ENCODE measurements around the gene ATP1B3.
"Not testable (repeated sequence)": the region's sequence is repeated elsewhere in the genome, so short reads cannot be mapped to it uniquely, and the experiment has no call there.

ATP1B3 gene

DNA sequence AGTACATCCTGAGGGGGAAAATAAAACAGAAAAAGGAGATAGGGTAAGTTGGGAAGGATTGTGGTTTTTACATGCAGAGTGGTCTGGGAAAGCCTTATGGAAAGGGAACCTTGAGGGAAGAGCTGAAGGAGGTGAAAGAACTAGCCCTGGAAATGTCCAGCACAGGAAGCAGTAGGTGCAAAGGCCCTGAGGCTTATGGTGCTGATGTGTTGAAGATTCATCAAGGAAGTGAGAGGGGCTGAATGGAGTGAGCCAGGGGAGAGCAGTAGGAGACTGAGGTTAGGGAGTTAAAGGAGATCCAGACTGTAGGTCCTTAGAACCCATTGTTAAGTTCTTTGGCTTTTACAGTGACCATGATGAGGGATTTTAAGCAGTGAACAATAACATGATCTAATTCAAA, 33.0 kb downstream of the ATP1B3 start:
- no peak for DNase-seq (ENCODE audit: low read depth)

DNA sequence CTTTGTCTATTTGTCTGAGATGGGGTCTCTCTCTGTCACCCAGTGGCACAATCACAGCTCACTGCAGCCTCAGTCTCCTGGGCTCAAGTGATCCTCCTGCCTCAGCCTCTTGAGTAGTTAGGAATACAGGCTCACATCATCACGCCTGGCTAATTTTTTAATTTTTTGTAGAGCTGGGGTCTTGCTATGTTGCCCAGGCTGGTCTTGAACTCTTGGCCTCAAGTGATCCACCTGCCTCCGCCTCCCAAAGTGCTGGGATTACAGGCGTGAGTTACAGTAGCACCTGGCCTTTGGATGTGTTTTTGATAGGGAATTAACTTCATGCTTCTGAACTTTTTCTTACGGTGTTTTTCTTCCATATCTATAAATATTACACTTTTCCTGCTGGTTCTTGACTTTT, 33.5 kb downstream of the ATP1B3 start:
- not testable (repeated sequence) for DNase-seq (ENCODE audit: low read depth)

DNA sequence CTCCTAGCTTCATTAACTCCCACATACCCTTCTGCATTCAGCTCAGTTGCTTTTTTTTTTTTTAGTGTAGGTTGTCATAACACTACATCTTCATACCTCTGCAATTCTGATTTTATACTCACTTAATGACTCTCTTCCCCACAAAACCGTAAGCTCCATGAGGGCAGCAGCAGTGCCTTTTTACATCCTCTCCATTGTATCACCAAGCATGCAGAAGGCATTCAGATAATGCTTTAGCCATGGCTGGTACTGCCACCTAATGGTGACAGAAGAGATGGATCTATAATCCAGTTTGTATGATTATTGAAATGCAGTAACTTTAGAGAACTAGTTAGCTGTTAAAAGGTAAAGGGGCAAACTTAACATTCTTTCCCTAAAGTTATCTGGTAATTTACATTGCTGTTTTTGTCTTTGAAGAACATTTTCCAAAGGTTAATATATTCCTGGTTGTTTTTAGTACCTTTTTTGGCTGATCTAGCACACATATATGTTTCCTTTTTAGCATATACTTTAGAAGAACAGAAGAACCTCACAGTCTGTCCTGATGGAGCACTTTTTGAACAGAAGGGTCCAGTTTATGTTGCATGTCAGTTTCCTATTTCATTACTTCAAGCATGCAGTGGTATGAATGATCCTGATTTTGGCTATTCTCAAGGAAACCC, 36.8 kb downstream of the ATP1B3 start:
- peak; percentile 39 for DNase-seq (ENCODE audit: low read depth)

- no peak for DNase-seq (ENCODE audit: low read depth)
Measured at GRCh38 chr3:141914311-141914710, 37.9 kb downstream of the ATP1B3 start.

DNA sequence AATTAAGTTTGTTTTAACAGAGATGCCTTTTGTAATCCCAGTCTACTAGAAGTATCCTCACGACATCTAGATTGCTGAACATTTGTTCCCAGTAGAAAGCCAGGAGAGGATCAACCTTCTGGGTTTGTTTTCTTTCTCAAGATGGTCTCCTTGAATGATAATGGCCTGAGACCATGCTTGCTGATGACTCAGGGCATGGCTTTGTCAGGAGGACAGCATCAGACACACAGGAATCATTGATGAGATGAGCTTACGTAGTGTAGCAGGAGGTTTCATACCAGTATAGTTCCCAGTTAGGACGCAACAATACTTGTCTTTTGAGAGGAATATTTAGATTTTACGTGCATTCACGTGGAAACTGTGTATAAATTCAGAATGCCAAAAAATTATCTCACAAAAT, 38.6 kb downstream of the ATP1B3 start:
- DNase-seq (ENCODE audit: low read depth): no peak

- no peak for DNase-seq (ENCODE audit: low read depth)
Measured at GRCh38 chr3:141915766-141916165, 39.3 kb downstream of the ATP1B3 start.

- DNase-seq (ENCODE audit: low read depth): no peak
Measured at GRCh38 chr3:141920701-141921100, 44.3 kb downstream of the ATP1B3 start.

DNA sequence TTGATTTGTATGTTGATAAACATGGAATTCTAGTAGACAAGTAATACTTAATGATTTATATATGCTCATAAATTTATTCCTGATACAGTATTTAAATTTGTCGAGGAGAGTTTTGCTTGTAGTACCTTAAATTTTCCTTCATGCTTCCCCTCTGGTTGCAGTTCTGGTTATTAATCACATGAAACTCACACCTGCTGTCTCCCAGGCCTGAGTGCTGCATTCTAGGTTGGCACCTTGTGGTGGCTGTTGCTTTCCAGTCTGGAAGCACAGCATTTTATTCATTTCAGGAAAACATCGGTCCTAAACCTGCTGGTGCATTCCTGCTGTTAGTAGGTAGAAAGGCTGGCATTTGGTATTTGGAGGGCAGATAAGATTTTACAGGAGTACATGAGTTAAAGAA, 44.9 kb downstream of the ATP1B3 start:
- DNase-seq (ENCODE audit: low read depth): no peak

DNA sequence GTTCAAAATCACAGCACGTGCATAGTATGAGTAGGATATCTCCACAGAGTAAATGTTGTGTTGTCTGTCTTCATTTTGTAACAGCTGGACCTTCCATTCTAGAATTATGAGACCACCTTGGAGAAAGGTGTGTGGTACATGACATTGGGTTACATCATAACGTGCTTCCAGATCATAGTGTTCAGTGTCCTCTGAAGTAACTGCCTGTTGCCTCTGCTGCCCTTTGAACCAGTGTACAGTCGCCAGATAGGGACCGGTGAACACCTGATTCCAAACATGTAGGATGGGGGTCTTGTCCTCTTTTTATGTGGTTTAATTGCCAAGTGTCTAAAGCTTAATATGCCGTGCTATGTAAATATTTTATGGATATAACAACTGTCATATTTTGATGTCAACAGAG, 49.2 kb downstream of the ATP1B3 start:
- not testable (repeated sequence) for DNase-seq (ENCODE audit: low read depth)

DNA sequence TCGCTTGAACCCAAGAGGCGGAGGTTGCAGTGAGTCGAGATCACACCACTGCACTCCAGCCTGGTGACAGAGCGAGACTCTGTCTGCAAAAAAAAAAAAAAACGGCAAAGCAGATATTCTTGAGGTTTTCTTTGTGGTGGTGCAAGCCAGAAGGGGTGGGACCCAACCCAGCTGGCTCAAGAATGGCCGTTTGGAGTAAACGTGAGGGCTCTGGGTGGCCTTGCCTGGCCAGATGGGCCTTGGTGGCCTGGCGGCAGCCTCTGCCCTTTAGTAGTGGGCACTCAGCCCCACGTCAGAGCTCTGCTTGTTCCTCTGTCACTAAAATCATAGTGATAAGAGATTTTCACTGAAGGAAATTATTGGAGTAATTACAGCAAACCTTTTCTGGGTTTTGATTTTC, 50.5 kb downstream of the ATP1B3 start:
- DNase-seq (ENCODE audit: low read depth): no peak

- DNase-seq (ENCODE audit: low read depth): no peak
Measured at GRCh38 chr3:141928631-141929270, 52.3 kb downstream of the ATP1B3 start.

DNA sequence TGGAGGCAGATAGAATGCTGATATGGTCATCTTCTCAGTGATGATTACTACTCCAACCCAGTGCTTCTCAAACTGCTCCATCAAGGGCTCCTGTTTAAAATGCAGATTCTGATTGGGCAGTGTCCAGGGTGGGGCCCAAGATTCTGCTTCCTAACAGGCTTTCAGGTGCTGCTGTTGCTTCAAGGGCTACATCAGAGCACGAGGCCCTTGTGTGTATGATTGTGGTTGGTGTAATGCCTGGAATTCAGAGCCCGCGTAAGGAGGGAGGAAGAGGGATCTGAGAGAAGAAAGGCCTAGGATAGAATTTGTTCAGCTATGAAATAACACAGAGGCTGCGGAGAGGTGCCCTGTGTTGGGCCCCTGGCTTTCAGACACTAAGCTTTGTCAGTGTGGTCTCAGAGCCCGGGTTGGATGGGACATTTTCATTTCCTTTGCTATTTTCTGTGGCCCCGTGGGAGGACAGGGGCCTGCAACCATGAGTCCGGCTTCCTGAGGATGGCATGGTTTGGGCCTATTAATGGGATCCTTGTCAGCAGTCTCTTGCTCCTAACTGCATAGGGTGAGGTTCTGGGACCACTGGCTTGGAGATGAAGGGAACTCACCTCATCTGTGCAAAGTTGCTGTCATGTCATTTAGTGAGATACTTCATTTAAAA, 53.0 kb downstream of the ATP1B3 start:
- DNase-seq (ENCODE audit: low read depth): no peak

- DNase-seq (ENCODE audit: low read depth): no peak
Measured at GRCh38 chr3:141930801-141931200, 54.4 kb downstream of the ATP1B3 start.

DNA sequence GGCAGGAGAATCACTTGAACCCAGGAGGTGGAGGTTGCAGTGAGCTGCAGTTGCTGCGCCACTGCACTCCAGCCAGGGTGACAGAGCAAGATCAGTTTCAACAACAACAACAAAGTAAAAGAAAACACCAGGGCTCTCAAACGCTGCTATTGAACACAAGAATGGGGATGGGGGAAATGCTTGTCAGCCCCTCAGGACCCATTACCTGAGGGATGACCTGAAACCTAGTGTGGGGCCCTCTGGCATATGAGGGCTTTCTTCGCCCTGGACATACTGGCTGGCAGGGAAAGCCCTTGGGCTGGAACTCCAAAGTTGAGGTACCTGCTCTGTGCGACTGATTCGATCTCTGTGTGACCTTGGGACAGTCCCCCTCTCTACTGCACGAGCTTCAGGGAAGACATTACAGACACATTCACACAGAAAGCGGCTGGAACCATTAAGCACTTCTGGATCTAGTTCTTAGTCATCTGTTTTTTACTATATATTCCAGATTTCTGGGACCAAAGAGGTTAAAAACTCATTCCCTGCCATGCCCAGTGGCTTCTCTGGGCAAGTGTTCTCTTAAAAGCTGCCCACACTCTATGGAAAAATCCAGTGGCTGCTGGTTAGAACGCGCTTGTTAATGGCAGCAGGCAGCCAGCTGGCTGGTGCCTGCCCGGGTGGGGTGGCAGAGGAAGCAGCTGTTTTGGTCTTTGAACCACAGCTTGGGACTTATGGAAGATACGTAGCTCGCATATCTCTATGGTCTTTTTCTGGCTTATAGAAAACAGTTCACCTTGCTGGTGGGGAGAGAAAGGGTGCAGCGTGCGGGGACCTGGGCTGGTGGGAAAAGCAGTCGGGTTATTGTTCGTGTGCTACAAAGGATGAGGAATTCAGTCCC, 57.2 kb downstream of the ATP1B3 start:
- DNase-seq (ENCODE audit: low read depth): no peak

GRCh38 chr3:141934354-141934753, 57.9 kb downstream of the ATP1B3 start:
- DNase-seq (ENCODE audit: low read depth): no peak

DNA sequence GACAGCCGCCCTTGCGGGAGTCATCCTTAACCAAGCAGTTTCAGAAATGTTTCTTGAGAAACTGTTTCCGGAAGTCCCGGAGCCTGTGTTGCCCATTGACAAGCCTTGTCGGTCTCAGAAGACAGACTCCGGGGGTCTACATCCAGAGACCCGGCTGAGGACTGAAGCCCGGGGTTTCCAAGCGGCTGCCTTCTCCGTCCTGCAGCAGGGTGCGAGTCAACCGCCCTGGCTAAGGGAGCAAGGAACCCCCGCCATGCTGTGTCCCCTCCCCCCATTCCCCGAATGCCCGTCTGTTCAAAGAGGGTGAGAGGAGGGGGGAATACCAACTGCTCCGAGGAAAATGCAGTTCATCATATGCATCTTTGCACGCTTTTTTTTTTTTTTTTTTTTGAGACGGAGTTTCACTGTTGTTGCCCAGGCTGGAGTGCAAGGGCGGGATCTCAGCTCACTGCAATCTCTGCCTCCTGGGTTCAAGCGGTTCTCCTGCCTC, 61.6 kb downstream of the ATP1B3 start:
- no peak for DNase-seq (ENCODE audit: low read depth)

DNA sequence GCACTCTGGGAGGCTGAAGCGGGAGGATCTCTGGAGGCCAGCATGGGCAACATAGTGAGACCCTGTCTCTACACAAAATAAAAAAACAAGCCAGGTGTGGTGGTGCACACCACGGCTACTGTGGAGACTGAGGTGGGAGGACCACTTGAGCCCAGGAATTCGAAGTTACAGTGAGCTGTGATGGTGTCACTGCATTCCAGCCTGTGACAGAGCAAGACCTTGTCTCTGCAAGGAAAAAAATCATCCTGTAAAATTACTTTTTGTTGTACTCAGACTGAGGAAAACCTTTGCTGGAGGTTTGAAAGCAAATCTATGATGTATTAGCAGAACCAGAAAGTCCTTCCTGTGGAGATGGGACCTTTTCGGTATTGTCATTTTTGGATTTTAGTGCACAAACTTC, 63.3 kb downstream of the ATP1B3 start:
- no peak for DNase-seq (ENCODE audit: low read depth)

DNA sequence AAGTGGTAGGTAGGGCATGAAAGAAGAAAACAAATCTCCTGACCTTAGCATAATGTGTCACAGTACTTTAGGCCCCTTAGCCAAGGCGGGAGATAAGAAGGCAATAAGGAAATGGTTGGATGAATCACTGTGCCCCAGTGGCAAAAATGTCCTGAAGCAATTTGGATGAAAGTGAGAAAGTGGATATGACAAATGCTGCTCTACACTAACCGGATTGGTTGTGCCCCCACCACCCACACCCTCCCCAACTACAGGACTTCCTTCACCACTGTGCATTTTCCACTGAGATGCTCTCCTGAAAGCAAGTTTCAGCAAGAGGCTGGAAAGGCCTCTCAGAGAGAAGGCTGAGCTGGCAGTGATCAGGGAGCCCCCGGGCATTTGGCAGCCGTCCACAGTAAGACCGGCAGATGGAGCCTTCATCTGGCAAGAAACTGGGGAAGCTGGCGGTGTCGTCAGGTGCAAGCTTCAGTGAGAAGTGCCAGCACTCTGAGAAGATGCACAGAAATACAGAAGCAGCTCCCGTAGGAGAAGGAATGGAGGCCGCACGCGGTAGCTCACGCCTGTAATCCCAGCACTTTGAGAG, 63.8 kb downstream of the ATP1B3 start:
- DNase-seq (ENCODE audit: low read depth): no peak

DNA sequence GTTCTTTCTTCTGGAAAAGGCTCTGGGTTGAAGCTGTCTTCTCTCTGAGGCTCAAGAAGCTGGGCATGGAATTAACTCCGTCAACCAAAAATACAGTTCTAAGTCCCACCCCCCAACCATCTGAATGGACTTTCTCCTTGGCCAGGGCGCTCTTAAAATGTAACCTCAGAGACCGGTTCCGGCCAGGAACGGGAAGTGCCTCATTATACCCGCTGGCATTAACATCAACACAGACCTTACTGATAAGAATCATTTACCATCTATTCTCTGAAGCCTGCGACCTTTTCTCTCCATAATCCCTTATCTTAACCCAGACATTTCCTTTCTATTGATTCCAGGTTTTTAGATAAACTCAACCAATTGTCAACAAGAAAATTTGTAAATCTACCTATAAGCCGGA, 64.7 kb downstream of the ATP1B3 start:
- no peak for DNase-seq (ENCODE audit: low read depth)

DNA sequence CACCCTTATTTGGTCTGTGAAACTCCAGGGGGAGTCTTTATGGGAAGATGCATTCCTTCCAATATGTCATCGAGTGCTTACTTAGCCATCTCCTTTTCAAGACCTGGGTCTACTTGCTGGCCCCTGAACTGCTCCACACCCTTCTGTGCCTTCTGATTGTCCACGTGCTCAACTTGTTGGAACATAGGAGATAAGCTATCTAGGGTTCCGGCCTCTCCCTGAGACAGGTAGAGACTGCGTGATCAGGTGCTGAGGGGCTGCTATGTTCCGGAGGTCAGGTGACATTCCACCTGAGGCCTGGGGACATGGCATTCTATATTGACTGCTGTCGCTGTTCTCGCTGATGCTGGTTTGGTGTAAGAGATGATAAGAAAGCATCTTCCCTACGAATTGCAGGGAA, 65.6 kb downstream of the ATP1B3 start:
- DNase-seq (ENCODE audit: low read depth): no peak

- no peak for DNase-seq (ENCODE audit: low read depth)
Measured at GRCh38 chr3:141945726-141946485, 69.5 kb downstream of the ATP1B3 start.
